Osteocyte (in vitro differentiated cells): ENCODE data around the gene ASB3. TPM values are rescaled to one million over a fixed set of nuclear protein-coding genes. Genes with fewer than 3 reads are reported as not detected.

ENCODE experiments used
- DNase-seq: peaks from one replicate; pipeline ENCODE4 v3.0.0; 2021; ENCODE audit warnings: mixed read lengths; ENCODE audit not compliant: unreplicated experiment; ENCODE audit errors: extremely low spot score
- H3K27ac Mint-ChIP-seq: one replicate; pipeline ENCODE4 v1.8.0; 2021; ENCODE audit warnings: mild to moderate bottlenecking, mixed read lengths; ENCODE audit not compliant: unreplicated experiment
- H3K27me3 Mint-ChIP-seq: one replicate; pipeline ENCODE4 v1.8.0; 2021; ENCODE audit warnings: mixed read lengths; ENCODE audit not compliant: unreplicated experiment
- H3K36me3 Mint-ChIP-seq: one replicate; pipeline ENCODE4 v1.8.0; 2021; ENCODE audit warnings: mixed read lengths; ENCODE audit not compliant: unreplicated experiment
- H3K4me1 Mint-ChIP-seq: one replicate; pipeline ENCODE4 v1.8.0; 2021; ENCODE audit warnings: mixed read lengths; ENCODE audit not compliant: unreplicated experiment
- H3K4me3 Mint-ChIP-seq: one replicate; pipeline ENCODE4 v1.8.0; 2021; ENCODE audit warnings: mild to moderate bottlenecking, moderate library complexity, mixed read lengths; ENCODE audit not compliant: unreplicated experiment
- H3K9me3 Mint-ChIP-seq: one replicate; pipeline ENCODE4 v1.8.0; 2021; ENCODE audit warnings: mixed read lengths; ENCODE audit not compliant: unreplicated experiment
- total RNA-seq: library from RNA; stranded (reverse); gene quantifications from 2 replicates; pipeline ENCODE4 v1.2.1, GENCODE V29; 2021
- TF ChIP-seq, protein P1 (sequence below): fragments of 200-600 bp; sonication (generic); IDR thresholded peaks from 2 replicates; pipeline ENCODE4 v1.5.0; 2021; ENCODE audit warnings: antibody characterized with exemption, mild to moderate bottlenecking, moderate library complexity

The ASB3 gene
- total RNA-seq, 1 donor from 2014 or later = 21.8 TPM

- Mint-ChIP-seq H3K9me3 (no peaks in the 10 kb centered on the region), H3K27ac (no peak overlapping the region), H3K4me3 (no peak overlapping the region), H3K27me3 (no peaks in the 10 kb centered on the region), H3K4me1 (no peaks in the 10 kb centered on the region), H3K36me3 (peaks cover 34% of the 10 kb centered on the region)
- TF ChIP-seq, protein P1, sequence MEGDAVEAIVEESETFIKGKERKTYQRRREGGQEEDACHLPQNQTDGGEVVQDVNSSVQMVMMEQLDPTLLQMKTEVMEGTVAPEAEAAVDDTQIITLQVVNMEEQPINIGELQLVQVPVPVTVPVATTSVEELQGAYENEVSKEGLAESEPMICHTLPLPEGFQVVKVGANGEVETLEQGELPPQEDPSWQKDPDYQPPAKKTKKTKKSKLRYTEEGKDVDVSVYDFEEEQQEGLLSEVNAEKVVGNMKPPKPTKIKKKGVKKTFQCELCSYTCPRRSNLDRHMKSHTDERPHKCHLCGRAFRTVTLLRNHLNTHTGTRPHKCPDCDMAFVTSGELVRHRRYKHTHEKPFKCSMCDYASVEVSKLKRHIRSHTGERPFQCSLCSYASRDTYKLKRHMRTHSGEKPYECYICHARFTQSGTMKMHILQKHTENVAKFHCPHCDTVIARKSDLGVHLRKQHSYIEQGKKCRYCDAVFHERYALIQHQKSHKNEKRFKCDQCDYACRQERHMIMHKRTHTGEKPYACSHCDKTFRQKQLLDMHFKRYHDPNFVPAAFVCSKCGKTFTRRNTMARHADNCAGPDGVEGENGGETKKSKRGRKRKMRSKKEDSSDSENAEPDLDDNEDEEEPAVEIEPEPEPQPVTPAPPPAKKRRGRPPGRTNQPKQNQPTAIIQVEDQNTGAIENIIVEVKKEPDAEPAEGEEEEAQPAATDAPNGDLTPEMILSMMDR = no peak
- no peak for DNase-seq
Measured at GRCh38 chr2:53802617-53803151, 15.9 kb upstream of the ASB3 start.

- no peaks in the 10 kb centered on the region for H3K9me3 Mint-ChIP-seq
- no peak overlapping the region for H3K4me3 Mint-ChIP-seq
- H3K36me3 Mint-ChIP-seq = peaks cover 33% of the 10 kb centered on the region
- H3K27ac Mint-ChIP-seq = no peak overlapping the region
- no peaks in the 10 kb centered on the region for H3K27me3 Mint-ChIP-seq
- TF ChIP-seq, protein P1 = no peak
- no peak for DNase-seq
- H3K4me1 Mint-ChIP-seq = no peaks in the 10 kb centered on the region
Measured at GRCh38 chr2:53801547-53801946, 14.8 kb upstream of the ASB3 start.

- Mint-ChIP-seq H3K27ac (no peak overlapping the region), H3K27me3 (no peaks in the 10 kb centered on the region), H3K4me1 (peaks cover 5% of the 10 kb centered on the region)
Measured at GRCh38 chr2:53793821-53794220, 7.1 kb upstream of the ASB3 start.

DNA sequence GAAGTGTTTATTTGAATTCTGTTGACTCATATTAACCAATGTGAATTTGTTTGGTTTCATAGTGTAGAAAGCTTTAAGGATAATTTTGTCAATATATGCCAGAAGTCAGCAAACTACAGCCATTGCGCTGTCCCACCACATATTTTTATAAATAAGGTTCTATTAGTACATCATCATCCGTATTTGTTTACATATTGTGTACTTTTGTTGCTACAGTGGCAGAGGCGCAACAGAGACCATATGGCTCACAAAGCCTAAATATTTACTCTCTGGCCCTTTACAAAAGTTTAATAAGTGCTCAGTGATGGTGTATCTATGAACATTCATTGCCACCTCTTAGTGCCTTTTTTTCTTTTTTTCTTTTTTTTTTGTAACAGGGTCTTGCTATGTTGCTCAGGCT is 6.5 kb upstream of the ASB3 start:
- Mint-ChIP-seq H3K27me3 (no peaks in the 10 kb centered on the region), H3K4me3 (no peak overlapping the region), H3K36me3 (peaks cover 16% of the 10 kb centered on the region), H3K27ac (no peak overlapping the region), H3K4me1 (peaks cover 11% of the 10 kb centered on the region), H3K9me3 (no peaks in the 10 kb centered on the region)
- DNase-seq = no peak
- TF ChIP-seq, protein P1 = no peak

More at GRCh38 chr2:53793821-53794220, 7.1 kb upstream of the ASB3 start:
- no peak for DNase-seq
- no peak overlapping the region for H3K4me3 Mint-ChIP-seq
- peaks cover 17% of the 10 kb centered on the region for H3K36me3 Mint-ChIP-seq
- H3K9me3 Mint-ChIP-seq = no peaks in the 10 kb centered on the region
- TF ChIP-seq, protein P1 = no peak

DNA sequence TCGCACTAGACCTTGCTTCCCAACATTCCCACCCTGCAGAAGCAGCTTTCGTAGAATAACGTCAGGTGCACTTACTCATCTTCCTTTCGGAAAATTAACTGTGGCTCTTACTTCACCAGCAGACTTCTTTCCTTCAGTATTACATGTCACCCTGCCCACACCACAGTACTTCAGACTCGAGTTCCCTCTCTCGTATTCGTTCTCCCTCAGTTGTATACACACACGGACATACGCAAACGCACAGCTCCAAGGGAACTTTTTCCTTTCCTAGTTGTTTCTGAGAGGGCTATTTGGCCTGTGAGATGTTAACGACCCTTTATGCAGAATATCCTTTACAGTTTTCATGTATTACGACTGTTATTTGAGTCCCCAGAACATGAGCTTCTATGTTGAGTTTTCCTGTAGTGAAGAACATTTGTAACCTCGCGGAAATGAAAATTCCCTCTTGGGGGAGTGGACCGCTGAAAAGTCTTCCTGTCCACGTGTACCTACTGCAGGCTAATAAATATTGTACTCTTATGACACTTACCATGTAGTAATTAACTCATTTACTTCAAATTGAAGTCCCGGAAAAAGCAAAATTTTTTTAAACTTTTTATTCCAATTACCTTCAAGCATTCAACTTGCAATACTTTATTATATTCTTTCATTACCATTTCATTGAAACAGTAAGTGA is 999 bp upstream of the ASB3 start:
- no peak for DNase-seq
- Mint-ChIP-seq H3K27me3 (no peaks in the 10 kb centered on the region), H3K4me1 (peaks cover 41% of the 10 kb centered on the region), H3K9me3 (no peaks in the 10 kb centered on the region), H3K4me3 (peak overlapping the region; percentile 97), H3K27ac (peak overlapping the region; percentile 98), H3K36me3 (no peaks in the 10 kb centered on the region)
- TF ChIP-seq, protein P1 = no peak
